Brain microvascular endothelial cell (primary cell): Measurements from ENCODE around the gene SUFU.
A peak's percentile ranks its signal among the peaks of the same experiment; 100 is the strongest.

Source experiments
- DNase-seq: peaks from one replicate; pipeline ENCODE4 v3.0.0-alpha.2; 2020
- H3K27ac ChIP-seq: fragments of 250-450 bp; sonication (Bioruptor Pico); 2 replicates; pipeline ENCODE4 v1.5.1; 2020; ENCODE audit warnings: mild to moderate bottlenecking, moderate library complexity
- H3K27me3 ChIP-seq: fragments of 250-450 bp; sonication (Bioruptor Pico); replicated peaks from 2 replicates; pipeline ENCODE4 v1.5.1; 2020; ENCODE audit warnings: mild to moderate bottlenecking
- H3K36me3 ChIP-seq: fragments of 250-450 bp; sonication (Bioruptor Pico); replicated peaks from 2 replicates; pipeline ENCODE4 v1.5.1; 2020; ENCODE audit warnings: mild to moderate bottlenecking
- H3K4me3 ChIP-seq: 2 replicates; pipeline ENCODE4 v1.5.1; 2011; ENCODE audit warnings: low read depth, mild to moderate bottlenecking, control low read depth, low read length, moderate library complexity
- CTCF ChIP-seq: IDR thresholded peaks from 2 replicates; pipeline ENCODE4 v1.5.1; 2011; ENCODE audit warnings: low read depth, mild to moderate bottlenecking, moderate library complexity, low read length, control low read depth, inconsistent platforms; ENCODE audit errors: missing control alignments
- in situ Hi-C: cut with HindIII; loops from 2 replicates; pipeline ENCODE4 v1.10.0; 2017; ENCODE audit warnings: low sequenced_read_pairs, low pct_ligation_motif_present

SUFU gene

GRCh38 chr10:102583435-102584417, 80.0 kb downstream of the SUFU start:
- in situ Hi-C loops: no loop called here

GRCh38 chr10:102585026-102585425, 81.3 kb downstream of the SUFU start:
- in situ Hi-C loops: no loop called here
- no peak overlapping the region for H3K4me3 ChIP-seq
- no peaks in the 10 kb centered on the region for H3K36me3 ChIP-seq
- TF ChIP-seq CTCF: no peak
- H3K27ac ChIP-seq: no peak overlapping the region
- no peaks in the 10 kb centered on the region for H3K27me3 ChIP-seq
- no peak for DNase-seq

More at GRCh38 chr10:102583435-102584417, 80.0 kb downstream of the SUFU start:
- no peaks in the 10 kb centered on the region for H3K36me3 ChIP-seq
- DNase-seq: peak; percentile 84
- H3K4me3 ChIP-seq: no peak overlapping the region
- TF ChIP-seq CTCF: peak; percentile 91
- no peak overlapping the region for H3K27ac ChIP-seq
- H3K27me3 ChIP-seq: no peaks in the 10 kb centered on the region

- DNase-seq: no peak
- no peak overlapping the region for H3K4me3 ChIP-seq
- in situ Hi-C loops: no loop called here
- no peak for TF ChIP-seq CTCF
- H3K27me3 ChIP-seq: no peaks in the 10 kb centered on the region
- H3K27ac ChIP-seq: no peak overlapping the region
- no peaks in the 10 kb centered on the region for H3K36me3 ChIP-seq
These were observed 83.1 kb downstream of the SUFU start for GRCh38 chr10:102586858-102587257.

- no peak for DNase-seq
- no peak for TF ChIP-seq CTCF
- Histone ChIP-seq H3K27ac (no peak overlapping the region), H3K4me3 (no peak overlapping the region), H3K27me3 (no peaks in the 10 kb centered on the region), H3K36me3 (no peaks in the 10 kb centered on the region)
- in situ Hi-C loops: no loop called here
These were observed 85.1 kb downstream of the SUFU start for GRCh38 chr10:102588875-102589274.

- Histone ChIP-seq H3K27ac (no peak overlapping the region), H3K36me3 (peaks cover 4% of the 10 kb centered on the region), H3K27me3 (no peaks in the 10 kb centered on the region), H3K4me3 (no peak overlapping the region)
- in situ Hi-C loops: no loop called here
- TF ChIP-seq CTCF: no peak
- peak; percentile 41 for DNase-seq
These were observed 89.5 kb downstream of the SUFU start for GRCh38 chr10:102593074-102593803.
